K562 (cell line): Measurements from ENCODE around the gene ECM1. TPM values are rescaled to one million over a fixed set of nuclear protein-coding genes. Genes with fewer than 3 reads are reported as not detected.

Experiments
- BRF2 ChIP-seq: IDR thresholded peaks from 3 replicates; pipeline ENCODE4 v1.6.1; 2011; ENCODE audit warnings: borderline replicate concordance, mild to moderate bottlenecking; ENCODE audit not compliant: insufficient read length, insufficient read depth
- ESRRA ChIP-seq: fragments of 450-650 bp; IDR thresholded peaks from 2 replicates; pipeline ENCODE4 v1.6.1; 2014; ENCODE audit warnings: low read depth, mild to moderate bottlenecking, moderate library complexity, borderline replicate concordance
- GATAD2B ChIP-seq: fragments of 450-650 bp; IDR thresholded peaks from 2 replicates; pipeline ENCODE4 v1.6.1; 2017; ENCODE audit warnings: mild to moderate bottlenecking, borderline replicate concordance
- ILK ChIP-seq: fragments of 450-650 bp; IDR thresholded peaks from 2 replicates; pipeline ENCODE4 v1.6.1; 2016; ENCODE audit warnings: missing genetic modification characterization, low read depth, mild to moderate bottlenecking, missing compliant biosample characterization, moderate library complexity, borderline replicate concordance
- JUND ChIP-seq, 2 experiments: IDR thresholded peaks; 2 replicates in 1 of 2; 3 replicates in 1 of 2; pipeline ENCODE4 v1.6.1; 2011; ENCODE audit warnings: borderline replicate concordance in 2 of 2, low read depth in 2 of 2, low read length in 2 of 2, improper control_type of control experiment in 1 of 2, missing biosample characterization in 1 of 2, missing genetic modification characterization in 1 of 2, missing genetic modification reagents in 1 of 2
- NR4A1 ChIP-seq, 2 experiments: fragments of 250-450 bp in 1 of 2; fragments of 450-650 bp in 1 of 2; sonication (Bioruptor Pico) in 1 of 2; IDR thresholded peaks; 2 replicates each; pipeline versions ENCODE4 v1.4.0 to v1.6.1; 2016 to 2020; ENCODE audit warnings: mild to moderate bottlenecking in 2 of 2, missing compliant biosample characterization in 1 of 2, missing genetic modification characterization in 1 of 2, moderate library complexity in 1 of 2
- NRF1 ChIP-seq, 2 experiments: fragments of 450-650 bp; IDR thresholded peaks in 1 of 2; conservative IDR thresholded peaks in 1 of 2; 2 replicates each; pipeline ENCODE4 v1.6.1; 2014; ENCODE audit warnings: mild to moderate bottlenecking in 2 of 2
- PHB ChIP-seq: fragments of 250-450 bp; sonication (Bioruptor Pico); IDR thresholded peaks from 2 replicates; pipeline ENCODE4 v1.5.0; 2021
- PHTF2 ChIP-seq: fragments of 250-450 bp; sonication (Bioruptor Pico); IDR thresholded peaks from 2 replicates; pipeline ENCODE4 v1.5.0; 2021; ENCODE audit warnings: mild to moderate bottlenecking
- RCOR1 ChIP-seq, 2 experiments: IDR thresholded peaks; 2 replicates each; pipeline ENCODE4 v1.6.1; 2012; ENCODE audit warnings: low read depth in 2 of 2, low read length in 2 of 2, borderline replicate concordance in 1 of 2, improper control_type of control experiment in 1 of 2
- SMAD1 ChIP-seq: fragments of 150-350 bp; IDR thresholded peaks from 2 replicates; pipeline ENCODE4 v1.6.1; 2014; ENCODE audit warnings: low read length, low read depth; ENCODE audit not compliant: partially characterized antibody
- SREBF1 ChIP-seq: fragments of 150-350 bp; IDR thresholded peaks from 2 replicates; pipeline ENCODE4 v1.6.1; 2014; ENCODE audit warnings: antibody characterized with exemption, low read depth, low read length, borderline replicate concordance
- SRF ChIP-seq, 2 experiments: fragments of 250-450, 450-650 bp in 1 of 2; sonication (Bioruptor Pico) in 1 of 2; sonication (generic) in 1 of 2; formaldehyde crosslinking; IDR thresholded peaks; 2 replicates each; pipeline versions ENCODE4 v1.5.0 to v1.5.1; 2020 to 2022; ENCODE audit warnings: mild to moderate bottlenecking in 1 of 2, missing genetic modification reagents in 1 of 2
- STAT5B ChIP-seq: fragments of 250-450 bp; sonication (Bioruptor Pico); IDR thresholded peaks from 2 replicates; pipeline ENCODE4 v1.8.0; 2021; ENCODE audit warnings: mild to moderate bottlenecking, inconsistent platforms
- TCF3 ChIP-seq: sonication (generic); formaldehyde crosslinking; IDR thresholded peaks from 2 replicates; pipeline ENCODE4 v1.4.0; 2020; ENCODE audit warnings: mild to moderate bottlenecking, missing genetic modification reagents
- ZNF197 ChIP-seq: fragments of 200-800 bp; sonication (Bioruptor generic); IDR thresholded peaks from 2 replicates; pipeline ENCODE4 v1.6.1; 2016; ENCODE audit warnings: low read depth, missing genetic modification characterization, missing compliant biosample characterization
- ZNF212 ChIP-seq: fragments of 450-650 bp; formaldehyde crosslinking; IDR thresholded peaks from 2 replicates; pipeline ENCODE4 v1.4.0; 2020; ENCODE audit warnings: mild to moderate bottlenecking
- ZNF280A ChIP-seq: fragments of 450-650 bp; IDR thresholded peaks from 2 replicates; pipeline ENCODE4 v1.6.1; 2018; ENCODE audit warnings: mild to moderate bottlenecking, low read depth; ENCODE audit not compliant: partially characterized antibody
- ZNF507 ChIP-seq: conservative IDR thresholded peaks from 2 replicates; pipeline ENCODE4 v1.6.1; 2017; ENCODE audit warnings: missing genetic modification characterization, missing compliant biosample characterization
- ZNF584 ChIP-seq: fragments of 200-800 bp; sonication (Bioruptor generic); IDR thresholded peaks from 2 replicates; pipeline ENCODE4 v1.6.1; 2016; ENCODE audit warnings: low read depth, mild to moderate bottlenecking, missing genetic modification characterization, missing compliant biosample characterization
- ZNF740 ChIP-seq, 3 experiments: fragments of 200-800 bp in 1 of 3; sonication (Bioruptor generic) in 1 of 3; sonication (generic) in 1 of 3; formaldehyde crosslinking in 1 of 3; IDR thresholded peaks; 2 replicates each; pipeline versions ENCODE4 v1.6.1 to v1.8.0; 2016 to 2022; ENCODE audit warnings: mild to moderate bottlenecking in 2 of 3, missing compliant biosample characterization in 2 of 3, missing genetic modification characterization in 2 of 3, missing genetic modification reagents in 1 of 3
- ZSCAN29 ChIP-seq: fragments of 450-650 bp; IDR thresholded peaks from 2 replicates; pipeline ENCODE4 v1.6.1; 2017
- polyA plus RNA-seq, 8 experiments: library from polyadenylated mRNA; depleted of rRNA in 4 of 8; stranded (reverse) in 5 of 8; unstranded in 3 of 8; fragments of >200 nt; fragmentation: Nextera tagmentation in 2 of 8; fragmentation: Illumina TruSeq in 1 of 8; extraction: Ambion mirVana in 2 of 8; extraction: Trizol in 1 of 8; gene quantifications; 2 replicates each; pipeline versions ENCODE4 v1.2.1 to v1.2.3, GENCODE V29; 2011 to 2014; ENCODE audit warnings: inconsistent platforms in 1 of 8, missing spikeins in 1 of 8
- total RNA-seq, 7 experiments: library from RNA; depleted of rRNA in 6 of 7; stranded (reverse); fragments of >200 nt in 6 of 7; fragmentation: Illumina TruSeq in 2 of 7; extraction: Trizol in 2 of 7; gene quantifications; 2 replicates each; pipeline versions ENCODE4 v1.2.1 to v1.2.3, GENCODE V29; 2011 to 2021; ENCODE audit warnings: low replicate concordance in 1 of 7

ECM1 gene
- total and polyA plus RNA-seq, 9 of the 15 experiments (the other 6 are each of a cell fraction or from before 2014, with no cell fraction given), result 6.6 to 52.2 (median 12.8) TPM

DNA sequence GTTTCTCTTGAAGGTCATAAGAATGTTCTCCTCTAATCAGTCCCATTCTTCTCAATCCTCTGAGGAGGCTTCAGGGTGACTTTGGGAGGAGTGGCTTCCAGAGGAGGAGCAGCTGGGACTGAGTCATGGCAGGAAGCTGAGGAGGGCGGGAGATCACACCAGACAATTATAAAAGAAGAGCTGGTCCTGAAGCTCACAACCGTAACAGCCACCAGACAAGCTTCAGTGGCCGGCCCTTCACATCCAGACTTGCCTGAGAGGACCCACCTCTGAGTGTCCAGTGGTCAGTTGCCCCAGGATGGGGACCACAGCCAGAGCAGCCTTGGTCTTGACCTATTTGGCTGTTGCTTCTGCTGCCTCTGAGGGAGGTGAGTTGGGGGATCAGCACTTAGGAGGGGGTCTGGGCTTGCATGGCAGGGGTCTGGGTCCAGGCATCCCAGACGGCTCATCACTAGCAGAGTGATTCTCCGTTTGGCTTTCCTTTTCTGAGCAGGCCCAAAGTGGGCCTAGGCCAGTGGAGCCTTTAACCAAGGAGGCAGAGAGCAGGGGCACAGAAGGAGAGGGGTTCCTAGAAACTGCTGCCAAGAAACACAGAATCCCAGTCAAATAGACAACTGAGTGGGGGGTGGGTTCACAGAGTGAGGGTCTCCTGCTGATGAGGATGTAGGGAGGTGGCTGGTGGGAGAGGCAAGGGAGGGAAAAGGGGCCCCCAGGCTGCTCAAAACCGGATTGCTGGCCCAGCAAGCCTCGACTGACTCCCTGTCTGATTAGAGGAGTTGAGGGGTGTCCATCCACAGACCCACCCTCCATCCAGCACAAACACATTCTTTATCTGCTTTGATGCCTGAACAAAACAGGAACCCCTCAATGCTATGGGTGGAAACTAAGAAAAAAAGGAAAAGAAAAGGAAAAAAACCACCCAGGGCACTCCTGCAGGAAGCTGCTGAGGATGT lies at the start of gene ECM1 (continued):
- no peak for TF ChIP-seq ZNF584 (CRISPR knock-in tag)
- no peak for TF ChIP-seq NRF1 (conservative IDR thresholded peaks at IDR 0.05 in 1 of 2, IDR thresholded peaks at IDR 0.05 in 1 of 2)
- no peak for TF ChIP-seq SMAD1
- TF ChIP-seq BRF2, result no peak
- no peak for TF ChIP-seq ZSCAN29
- no peak for TF ChIP-seq ZNF507 (tag)
- TF ChIP-seq ZNF212, result no peak
- peak in 1 of 2 experiments; percentile 83; a peak in 2 of 4 replicates for TF ChIP-seq RCOR1 (IDR thresholded peaks at IDR 0.05; ENCODE audit: borderline replicate concordance in 1 of 2, low read depth in 2 of 2, low read length in 2 of 2)
- TF ChIP-seq STAT5B (CRISPR knock-in tag), result no peak
- no peak for TF ChIP-seq SREBF1
- TF ChIP-seq ESRRA, result peak; percentile 99
- TF ChIP-seq JUND (IDR thresholded peaks at IDR 0.05; ENCODE audit: borderline replicate concordance, low read depth, low read length), result peak; percentile 97
- TF ChIP-seq JUND (tag; IDR thresholded peaks at IDR 0.05; ENCODE audit: borderline replicate concordance, low read depth, low read length), result peak; percentile 93; the same call in 2 of the 3 replicates
- no peak for TF ChIP-seq ILK (tag)
- no peak; the same call in 1 of the 2 replicates for TF ChIP-seq TCF3
- no peak for TF ChIP-seq ZNF740 (CRISPR knock-in tag; IDR thresholded peaks at IDR 0.05)
- TF ChIP-seq ZNF740 (tag; IDR thresholded peaks at IDR 0.05), result no peak
- no peak for TF ChIP-seq SRF (CRISPR knock-in tag; IDR thresholded peaks at IDR 0.05)
- TF ChIP-seq ZNF280A, result no peak
- TF ChIP-seq GATAD2B, result no peak
- TF ChIP-seq PHB (CRISPR knock-in tag), result no peak
- no peak for TF ChIP-seq PHTF2
- no peak for TF ChIP-seq ZNF197 (CRISPR knock-in tag)
- TF ChIP-seq NR4A1 (CRISPR knock-in tag; IDR thresholded peaks at IDR 0.05), result no peak
- TF ChIP-seq NR4A1 (tag; IDR thresholded peaks at IDR 0.05), result peak; percentile 59; the same call in 1 of the 2 replicates
